Trophoblast cell (in vitro differentiated cells and primary cell): ENCODE results near the gene RNMT.

Source experiments
- DNase-seq, 2 donors: peaks; one replicate each; pipeline ENCODE4 v3.0.0-alpha.2; 2016
- H2AFZ ChIP-seq: 2 replicates; pipeline ENCODE4 v1.6.1; 2013; ENCODE audit warnings: low read length, moderate library complexity, mild to moderate bottlenecking; ENCODE audit not compliant: insufficient read depth, poor library complexity
- H2AK5ac ChIP-seq: 2 replicates; pipeline ENCODE4 v1.6.1; 2013; ENCODE audit warnings: mild to moderate bottlenecking, low read length
- H2BK120ac ChIP-seq: 2 replicates; pipeline ENCODE4 v1.6.1; 2013; ENCODE audit warnings: low read length, mild to moderate bottlenecking, moderate library complexity; ENCODE audit not compliant: insufficient read depth, poor library complexity
- H2BK12ac ChIP-seq: 2 replicates; pipeline ENCODE4 v1.6.1; 2013; ENCODE audit warnings: mild to moderate bottlenecking, low read length, moderate library complexity
- H2BK5ac ChIP-seq: 2 replicates; pipeline ENCODE4 v1.6.1; 2013; ENCODE audit warnings: low read length, low read depth, moderate library complexity, mild to moderate bottlenecking; ENCODE audit not compliant: poor library complexity
- H3K14ac ChIP-seq: 2 replicates; pipeline ENCODE4 v1.6.1; 2013; ENCODE audit warnings: mild to moderate bottlenecking, low read length
- H3K18ac ChIP-seq: 2 replicates; pipeline ENCODE4 v1.6.1; 2013; ENCODE audit warnings: mild to moderate bottlenecking, low read length
- H3K23ac ChIP-seq: 2 replicates; pipeline ENCODE4 v1.6.1; 2013; ENCODE audit warnings: low read length
- H3K27ac ChIP-seq: 2 replicates; pipeline ENCODE4 v1.5.1; 2013; ENCODE audit warnings: low read depth, mild to moderate bottlenecking, inconsistent platforms, low read length, moderate library complexity
- H3K27me3 ChIP-seq: 2 replicates; pipeline ENCODE4 v1.6.1; 2013; ENCODE audit warnings: inconsistent platforms, mild to moderate bottlenecking, low read length, moderate library complexity; ENCODE audit not compliant: insufficient read depth
- H3K36me3 ChIP-seq, 2 experiments: 1 replicate in 1 of 2; 2 replicates in 1 of 2; pipeline ENCODE4 v1.6.1; 2013; ENCODE audit warnings: low read length in 2 of 2, mild to moderate bottlenecking in 2 of 2, moderate library complexity in 1 of 2; ENCODE audit not compliant: insufficient read depth in 2 of 2, control insufficient read depth in 1 of 2
- H3K4ac ChIP-seq: 2 replicates; pipeline ENCODE4 v1.6.1; 2013; ENCODE audit warnings: low read depth, mild to moderate bottlenecking, low read length, moderate library complexity
- H3K4me1 ChIP-seq, 2 experiments: 1 replicate in 1 of 2; 2 replicates in 1 of 2; pipeline ENCODE4 v1.6.1; 2013; ENCODE audit warnings: low read length in 2 of 2, mild to moderate bottlenecking in 2 of 2, moderate library complexity in 1 of 2; ENCODE audit not compliant: insufficient read depth in 2 of 2, control insufficient read depth in 1 of 2
- H3K4me2 ChIP-seq: 2 replicates; pipeline ENCODE4 v1.6.1; 2013; ENCODE audit warnings: inconsistent platforms, mild to moderate bottlenecking, low read length, moderate library complexity
- H3K4me3 ChIP-seq: 2 replicates; pipeline ENCODE4 v1.5.1; 2013; ENCODE audit warnings: mild to moderate bottlenecking, low read depth, low read length, inconsistent platforms
- H3K79me1 ChIP-seq: one replicate; pipeline ENCODE4 v1.6.1; 2013; ENCODE audit warnings: low read length
- H3K79me2 ChIP-seq: 2 replicates; pipeline ENCODE4 v1.6.1; 2013; ENCODE audit warnings: low read length, mild to moderate bottlenecking; ENCODE audit not compliant: control insufficient read depth, insufficient read depth, poor library complexity
- H3K9ac ChIP-seq: 2 replicates; pipeline ENCODE4 v1.6.1; 2013; ENCODE audit warnings: mild to moderate bottlenecking, low read length
- H3K9me3 ChIP-seq: 2 replicates; pipeline ENCODE4 v1.6.1; 2013; ENCODE audit warnings: low read depth, mild to moderate bottlenecking, control low read depth, inconsistent platforms, low read length; ENCODE audit not compliant: insufficient read depth
- H4K12ac ChIP-seq: 2 replicates; pipeline ENCODE4 v1.6.1; 2013; ENCODE audit warnings: low read depth, mild to moderate bottlenecking, low read length, moderate library complexity
- H4K8ac ChIP-seq: 2 replicates; pipeline ENCODE4 v1.6.1; 2013; ENCODE audit warnings: low read depth, mild to moderate bottlenecking, low read length, moderate library complexity
- H4K91ac ChIP-seq: one replicate; pipeline ENCODE4 v1.6.1; 2013; ENCODE audit warnings: low read depth, mild to moderate bottlenecking, low read length, moderate library complexity
- WGBS: extraction: QIAGEN DNeasy Blood & Tissue Kit; methylation state at CpG from one replicate; pipeline ENCODE4 v1.1.7; 2013; ENCODE audit warnings: missing lambda C conversion rate; ENCODE audit not compliant: insufficient read length, insufficient coverage; ENCODE audit errors: extremely low coverage; 5-methylcytosine and 5-hydroxymethylcytosine counted together

Gene RNMT

DNA sequence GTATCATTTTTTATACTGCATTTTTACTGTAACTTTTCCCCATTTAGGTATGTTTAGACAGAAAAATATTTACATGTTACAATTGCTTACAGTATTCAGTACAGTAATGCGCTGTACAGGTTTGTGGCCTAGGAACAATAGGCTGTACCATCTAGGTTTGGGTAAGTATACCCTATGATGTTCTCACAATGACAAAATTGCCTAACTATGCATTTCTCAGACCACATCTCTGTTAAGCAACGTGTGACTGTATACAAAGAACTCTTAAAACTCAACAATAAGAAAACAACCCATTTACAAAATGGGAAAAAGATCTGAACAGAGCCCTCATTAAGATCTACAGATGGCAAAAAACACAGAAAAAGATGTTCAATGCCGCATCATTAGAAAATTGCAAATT is 29.5 kb upstream of the RNMT start:
- Histone ChIP-seq H3K9ac (no peak overlapping the region), H3K79me1 (no peaks in the 10 kb centered on the region), H3K27ac (no peak overlapping the region), H3K23ac (no peak overlapping the region), H3K36me3 (peaks cover 0 to 2% of the 10 kb centered on the region in 2 experiments), H3K4me1 (no peaks in the 10 kb centered on the region), H3K4me3 (no peak overlapping the region), H3K4me2 (no peak overlapping the region), H4K12ac (no peak overlapping the region), H3K79me2 (no peaks in the 10 kb centered on the region), H2BK120ac (no peak overlapping the region), H3K27me3 (no peaks in the 10 kb centered on the region), H4K91ac (no peak overlapping the region), H3K4ac (no peak overlapping the region), H3K9me3 (peaks cover 4% of the 10 kb centered on the region), H3K18ac (no peak overlapping the region), H2BK5ac (no peak overlapping the region), H3K14ac (no peak overlapping the region), H4K8ac (no peak overlapping the region), H2AK5ac (no peak overlapping the region), H2AFZ (no peak overlapping the region), H2BK12ac (no peak overlapping the region)
- no CpG with 5 or more reads among the region's 3 CpGs for WGBS
- no peak for DNase-seq

DNA sequence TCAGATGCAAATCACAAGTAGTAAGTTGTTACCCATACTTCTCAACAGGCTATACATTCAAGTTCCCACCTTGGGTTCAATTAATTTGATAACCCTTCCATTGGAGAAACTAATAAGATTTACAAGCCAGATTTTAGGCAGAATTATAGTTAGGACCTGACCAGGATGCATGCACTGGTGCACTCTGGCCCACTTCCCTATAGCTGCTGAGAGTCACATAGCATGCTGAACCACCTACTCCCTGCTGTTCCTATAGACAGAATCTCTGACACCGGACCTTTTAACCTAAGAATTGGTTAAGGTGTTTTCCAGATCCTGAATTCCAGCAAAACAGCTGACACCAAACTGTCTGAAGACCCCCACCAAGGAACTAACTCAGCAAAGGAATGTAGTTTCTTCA is 26.3 kb upstream of the RNMT start:
- Histone ChIP-seq H3K36me3 (peaks cover 2% of the 10 kb centered on the region in 2 experiments), H2BK5ac (no peak overlapping the region), H2AK5ac (no peak overlapping the region), H3K4me1 (no peaks in the 10 kb centered on the region), H3K18ac (no peak overlapping the region), H3K4me2 (no peak overlapping the region), H3K14ac (no peak overlapping the region), H2AFZ (no peak overlapping the region), H3K4ac (no peak overlapping the region), H3K27ac (no peak overlapping the region), H4K8ac (no peak overlapping the region), H3K79me2 (no peaks in the 10 kb centered on the region), H3K23ac (no peak overlapping the region), H3K9ac (no peak overlapping the region), H3K79me1 (no peaks in the 10 kb centered on the region), H4K12ac (no peak overlapping the region), H2BK12ac (no peak overlapping the region), H2BK120ac (no peak overlapping the region), H3K27me3 (no peaks in the 10 kb centered on the region), H3K9me3 (peaks cover 9% of the 10 kb centered on the region), H4K91ac (no peak overlapping the region), H3K4me3 (no peak overlapping the region)
- DNase-seq: no peak
- WGBS: no CpG with 5 or more reads among the region's 1 CpG

DNA sequence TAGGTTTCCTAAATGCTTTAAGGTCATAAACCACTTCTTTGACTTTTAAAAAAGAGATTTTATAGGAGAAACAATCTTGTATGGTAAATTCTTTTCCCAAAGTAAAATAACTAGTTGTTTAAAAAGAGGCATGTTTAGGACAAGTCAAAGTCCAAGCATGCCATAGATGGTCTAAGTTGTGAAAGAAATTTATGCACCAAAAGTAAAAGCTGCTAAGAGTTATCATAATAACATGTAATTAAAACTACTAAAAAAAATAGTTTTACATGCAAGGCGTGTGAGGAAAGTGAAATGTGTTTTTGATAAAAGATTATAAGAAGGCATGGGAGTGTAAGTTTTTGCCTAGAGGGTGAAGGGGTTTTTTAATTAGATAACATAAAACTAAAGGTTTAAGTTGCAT is 22.6 kb upstream of the RNMT start:
- WGBS: no CpG with 5 or more reads among the region's 1 CpG
- Histone ChIP-seq H2AFZ (no peak overlapping the region), H3K23ac (no peak overlapping the region), H3K36me3 (peaks cover 2% of the 10 kb centered on the region in 2 experiments), H2BK120ac (no peak overlapping the region), H3K27me3 (no peaks in the 10 kb centered on the region), H3K14ac (no peak overlapping the region), H3K9me3 (peaks cover 6% of the 10 kb centered on the region), H4K12ac (no peak overlapping the region), H3K4me1 (no peaks in the 10 kb centered on the region), H4K8ac (no peak overlapping the region), H3K4ac (no peak overlapping the region), H3K79me2 (no peaks in the 10 kb centered on the region), H4K91ac (no peak overlapping the region), H2AK5ac (no peak overlapping the region), H3K9ac (no peak overlapping the region), H3K4me2 (no peak overlapping the region), H2BK12ac (no peak overlapping the region), H3K4me3 (no peak overlapping the region), H3K18ac (no peak overlapping the region), H2BK5ac (no peak overlapping the region), H3K27ac (no peak overlapping the region), H3K79me1 (no peaks in the 10 kb centered on the region)
- no peak for DNase-seq

DNA sequence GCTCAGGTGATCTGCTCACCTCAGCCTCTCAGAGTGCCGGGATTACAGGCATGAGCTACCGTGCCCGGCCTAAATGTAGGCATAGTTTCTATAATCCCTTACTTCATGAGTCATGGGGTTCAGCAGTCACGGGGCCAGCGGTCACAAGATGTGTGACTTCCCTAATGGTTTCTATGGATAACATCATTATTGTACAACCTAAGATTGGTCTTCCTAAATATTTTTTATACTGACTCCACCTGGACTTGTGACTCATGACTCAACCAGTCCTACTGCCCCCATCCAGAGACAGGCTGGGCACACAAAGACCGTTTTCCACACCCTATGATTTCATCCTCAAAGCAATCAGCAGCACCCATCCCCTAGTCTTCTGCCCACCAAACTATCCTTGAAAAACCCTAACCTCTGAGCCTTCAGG is 16.1 kb upstream of the RNMT start:
- Histone ChIP-seq H2AFZ (no peak overlapping the region), H4K8ac (no peak overlapping the region), H3K36me3 (no peaks in the 10 kb centered on the region), H3K4me3 (no peak overlapping the region), H3K4me1 (no peaks in the 10 kb centered on the region), H3K18ac (no peak overlapping the region), H3K27me3 (no peaks in the 10 kb centered on the region), H3K9ac (no peak overlapping the region), H2BK120ac (no peak overlapping the region), H3K4me2 (no peak overlapping the region), H3K9me3 (no peaks in the 10 kb centered on the region), H3K4ac (no peak overlapping the region), H2BK12ac (no peak overlapping the region), H2AK5ac (no peak overlapping the region), H3K14ac (no peak overlapping the region), H4K12ac (no peak overlapping the region), H3K79me1 (no peaks in the 10 kb centered on the region), H3K23ac (no peak overlapping the region), H2BK5ac (no peak overlapping the region), H3K79me2 (peaks cover 2% of the 10 kb centered on the region), H3K27ac (no peak overlapping the region), H4K91ac (no peak overlapping the region)
- peak in 1 of 2 donors; percentile 39 for DNase-seq
- no CpG with 5 or more reads among the region's 6 CpGs for WGBS
